GM11168 (cell line): ENCODE data around the gene MCRIP2.

ENCODE experiments used
- in situ Hi-C: fragments of 300-500 bp; cut with MboI; formaldehyde crosslinking; loops from one replicate; pipeline ENCODE4 v1.12.0; 2022; ENCODE audit warnings: low sequenced_read_pairs; ENCODE audit not compliant: unreplicated experiment

MCRIP2 gene

DNA sequence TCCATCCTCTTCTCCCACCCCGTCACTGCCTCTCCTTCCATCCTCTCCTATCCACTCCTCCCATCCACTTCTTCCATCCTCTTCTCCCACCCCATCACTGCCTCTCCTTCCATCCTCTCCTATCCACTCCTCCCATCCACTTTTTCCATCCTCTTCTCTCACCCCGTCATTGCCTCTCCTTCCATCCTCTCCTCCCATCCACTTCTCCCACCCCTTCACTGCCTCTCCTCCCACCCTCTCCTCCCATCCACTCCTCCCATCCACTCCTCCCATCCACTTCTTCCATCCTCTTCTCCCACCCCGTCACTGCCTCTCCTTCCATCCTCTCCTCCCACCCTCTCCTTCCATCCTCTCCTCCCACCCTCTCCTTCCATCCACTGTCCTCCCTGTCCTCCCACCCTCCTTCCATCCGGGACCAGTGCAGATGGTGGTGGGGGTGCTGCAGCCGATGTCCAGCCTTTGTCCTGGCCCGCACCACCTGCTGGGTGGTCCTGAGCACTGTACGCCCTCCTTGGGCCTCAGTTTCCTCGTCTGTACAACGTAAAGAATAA is 9.7 kb upstream of the MCRIP2 start:
- in situ Hi-C loops: no loop called here

- in situ Hi-C loops: no loop called here
These were observed 8.9 kb upstream of the MCRIP2 start for GRCh38 chr16:632486-633335.

- in situ Hi-C loops: no loop called here
These were observed 8.1 kb upstream of the MCRIP2 start for GRCh38 chr16:633336-634050.

DNA sequence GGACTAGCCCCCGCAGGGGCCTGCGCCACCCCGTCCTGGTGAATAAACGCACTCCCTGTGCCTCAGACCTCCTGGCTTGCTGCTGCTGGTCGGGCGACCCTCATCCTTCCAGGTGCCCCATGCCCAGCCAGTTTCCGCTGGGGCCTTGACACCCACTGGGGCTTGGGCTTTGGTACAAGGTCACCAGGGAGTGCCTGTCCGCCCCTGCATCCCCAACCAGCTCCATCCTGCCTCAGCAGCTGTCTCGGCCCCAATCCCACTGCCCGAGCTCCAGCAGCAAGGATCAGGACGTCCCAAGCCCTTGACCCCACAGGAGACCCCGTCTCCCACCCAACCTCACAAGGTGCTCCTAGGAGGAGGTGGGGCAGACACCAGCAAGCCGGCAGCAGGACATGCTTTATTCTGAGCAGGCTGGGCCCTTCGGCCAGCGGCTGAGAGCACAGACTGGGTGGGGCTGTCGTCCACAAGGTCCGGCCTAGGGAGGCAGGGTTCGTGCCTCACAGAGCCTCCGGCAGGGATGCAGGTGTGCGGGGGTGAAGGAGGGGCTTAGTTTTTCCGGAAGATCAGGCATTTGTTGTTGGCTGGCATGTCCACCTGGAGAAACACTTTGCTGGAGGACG is 7.5 kb upstream of the MCRIP2 start:
- in situ Hi-C loops: no loop called here

GRCh38 chr16:634996-635395 is 6.6 kb upstream of the MCRIP2 start:
- in situ Hi-C loops: no loop called here

GRCh38 chr16:635573-636205 is 5.9 kb upstream of the MCRIP2 start:
- in situ Hi-C loops: no loop called here

DNA sequence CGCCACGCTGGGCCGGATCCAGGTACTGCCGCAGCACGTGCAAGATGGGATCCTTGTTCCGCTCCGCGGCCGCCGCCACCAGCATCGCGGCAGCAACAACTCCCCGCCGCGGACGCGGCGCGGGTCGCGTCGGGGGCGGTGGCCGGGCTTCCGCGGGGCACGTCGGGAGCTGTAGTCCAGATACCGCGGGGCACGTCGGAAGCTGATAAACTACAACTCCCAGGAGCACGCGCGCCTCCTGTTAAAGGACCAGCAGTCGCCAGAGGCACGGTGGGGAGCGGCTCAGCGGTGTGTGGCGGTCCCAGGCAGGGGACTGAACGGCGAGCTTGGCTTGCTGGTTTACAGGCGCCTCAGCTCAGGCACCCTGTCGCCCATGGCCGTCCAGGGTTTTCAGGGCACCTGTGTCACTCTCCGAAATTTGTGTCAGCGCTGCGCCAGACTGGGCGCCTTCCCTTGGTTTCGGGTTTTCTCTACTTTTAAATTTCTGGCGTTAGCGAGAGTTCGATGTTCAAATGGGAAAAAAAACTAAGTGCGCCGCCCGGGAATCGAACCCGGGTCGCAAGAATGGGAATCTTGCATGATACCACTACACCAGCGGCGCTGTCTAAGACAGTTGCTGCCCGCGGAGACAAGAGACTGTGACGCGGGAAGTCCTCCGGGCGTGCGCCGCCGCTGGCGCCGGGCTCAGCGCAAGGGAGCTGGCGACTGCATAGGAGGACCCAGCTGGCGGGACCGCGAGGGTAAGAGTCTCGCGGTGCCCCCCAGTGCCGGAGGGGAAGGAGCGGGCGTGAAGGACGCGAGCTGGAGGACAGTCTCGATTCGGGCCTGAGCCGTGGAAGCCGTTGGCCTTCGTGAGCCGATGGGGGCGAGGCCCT is 5.2 kb upstream of the MCRIP2 start, which contains the start of gene METTL26:
TSS of gene METTL26 (minus strand) at position 100 of the 875 bp plus-strand sequence. CDS start at position 85, 15 bp downstream.
- in situ Hi-C loops: no loop called here

GRCh38 chr16:637081-638018 is 4.3 kb upstream of the MCRIP2 start:
- in situ Hi-C loops: no loop called here

GRCh38 chr16:638034-638543 is 3.5 kb upstream of the MCRIP2 start:
- in situ Hi-C loops: no loop called here

- in situ Hi-C loops: no loop called here
These were observed 2.8 kb upstream of the MCRIP2 start for GRCh38 chr16:638836-639235.

DNA sequence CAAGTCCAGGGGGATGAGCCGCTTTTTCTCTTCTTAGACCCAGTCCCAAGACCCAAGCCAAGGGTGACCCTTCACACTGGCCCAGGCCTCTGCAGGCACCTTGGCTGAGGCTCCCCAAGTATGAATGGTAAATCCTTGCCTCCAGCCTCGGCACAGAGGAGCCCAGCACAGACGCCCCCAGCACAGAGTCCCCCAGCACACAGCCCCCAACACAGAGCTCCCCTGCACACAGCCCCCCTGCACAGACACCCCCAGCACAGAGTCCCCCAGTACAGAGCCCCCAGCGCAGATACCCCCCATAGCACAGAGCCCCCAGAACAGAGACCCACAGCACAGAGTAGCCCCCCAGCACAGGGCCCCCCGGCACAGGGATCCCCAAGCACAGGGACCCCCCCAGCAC is 1.0 kb upstream of the MCRIP2 start:
- in situ Hi-C loops: no loop called here

- in situ Hi-C loops: no loop called here
These were observed 791 bp downstream of the MCRIP2 start for GRCh38 chr16:642189-643049.

DNA sequence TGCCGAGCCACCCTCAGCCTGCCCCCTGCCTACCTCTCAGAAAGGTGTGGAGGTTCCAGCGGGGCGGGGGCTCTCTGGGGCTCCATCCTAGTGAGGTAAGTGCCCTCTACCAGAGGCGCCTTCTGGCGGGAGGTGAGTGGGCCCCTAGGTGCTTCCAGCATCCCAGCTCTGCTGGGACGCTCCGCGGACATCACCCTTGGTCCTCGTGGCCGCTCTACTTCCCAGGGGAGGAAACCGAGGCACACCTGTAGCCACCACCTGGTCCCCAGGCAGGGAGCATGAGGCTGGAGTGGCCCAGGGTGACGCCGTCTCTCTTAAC is 1.4 kb downstream of the MCRIP2 start:
- in situ Hi-C loops: no loop called here

GRCh38 chr16:644556-644955 is 2.9 kb downstream of the MCRIP2 start:
- in situ Hi-C loops: no loop called here

DNA sequence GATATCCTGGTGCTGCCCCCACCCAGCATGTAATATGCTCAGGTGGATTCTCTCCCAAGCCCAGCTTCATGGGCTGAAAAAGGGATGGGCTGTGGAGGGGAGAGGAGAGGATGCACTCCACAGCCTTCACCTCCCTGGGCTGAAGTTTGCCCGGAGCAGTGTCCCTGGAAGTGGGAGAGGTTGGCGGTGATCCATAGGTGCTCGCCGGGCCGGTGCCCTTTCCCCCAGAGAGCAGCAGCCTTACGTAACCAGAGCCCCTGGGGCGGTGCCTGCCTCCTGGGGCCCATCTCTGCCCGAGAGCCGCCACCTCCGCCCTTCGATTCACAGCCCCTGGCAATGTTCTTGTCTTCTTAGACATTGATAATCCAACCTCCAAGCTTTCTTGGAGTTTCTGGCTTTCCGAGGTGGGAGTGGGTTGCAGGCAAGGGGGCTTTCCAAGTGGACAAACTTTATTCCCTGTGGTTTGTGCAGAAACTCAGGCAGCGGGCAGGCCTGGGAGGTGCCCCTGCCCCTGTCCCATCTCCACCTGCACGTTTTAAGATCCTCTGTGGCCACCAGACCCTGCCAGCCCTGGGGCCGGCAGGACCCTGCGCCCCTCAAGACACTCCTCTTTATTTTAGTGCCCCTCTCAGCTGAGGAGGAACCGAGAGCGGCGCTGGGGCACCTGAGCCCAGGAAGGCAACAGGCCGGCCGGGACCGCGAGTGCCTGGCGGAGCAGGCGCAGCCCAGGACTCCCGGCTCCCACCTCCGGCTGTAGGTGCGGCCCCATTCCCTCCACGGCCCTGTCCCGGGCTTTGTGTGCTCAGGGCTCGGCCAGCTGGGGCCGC is 4.4 kb downstream of the MCRIP2 start:
- in situ Hi-C loops: no loop called here

GRCh38 chr16:646679-647172 is 5.1 kb downstream of the MCRIP2 start:
- in situ Hi-C loops: no loop called here
